Chondrocyte (in vitro differentiated cells): Measurements from ENCODE around the gene UGT2B17. TPM values are rescaled to one million over a fixed set of nuclear protein-coding genes. Genes with fewer than 3 reads are reported as not detected.

Experiments used
- DNase-seq: peaks from one replicate; pipeline ENCODE4 v3.0.0; 2021; ENCODE audit warnings: mixed read lengths, low spot score
- H3K27ac Mint-ChIP-seq: one replicate; pipeline ENCODE4 v1.8.0; 2021; ENCODE audit warnings: mild to moderate bottlenecking, moderate library complexity, mixed read lengths; ENCODE audit not compliant: unreplicated experiment
- H3K27me3 Mint-ChIP-seq: 2 replicates; pipeline ENCODE4 v1.8.0; 2021; ENCODE audit warnings: low read depth, mixed read lengths
- H3K36me3 Mint-ChIP-seq: 2 replicates; pipeline ENCODE4 v1.8.0; 2021; ENCODE audit warnings: low read depth, mixed read lengths
- H3K4me1 Mint-ChIP-seq: 2 replicates; pipeline ENCODE4 v1.8.0; 2021; ENCODE audit warnings: low read depth, mild to moderate bottlenecking, mixed read lengths
- H3K4me3 Mint-ChIP-seq: one replicate; pipeline ENCODE4 v1.8.0; 2021; ENCODE audit warnings: mild to moderate bottlenecking, moderate library complexity, mixed read lengths; ENCODE audit not compliant: unreplicated experiment
- H3K9me3 Mint-ChIP-seq: 2 replicates; pipeline ENCODE4 v1.8.0; 2021; ENCODE audit warnings: low read depth, mixed read lengths
- CTCF ChIP-seq: fragments of 200-600 bp; sonication (generic); IDR thresholded peaks from 2 replicates; pipeline ENCODE4 v1.5.0; 2021; ENCODE audit warnings: antibody characterized with exemption, mild to moderate bottlenecking, moderate library complexity
- total RNA-seq: library from RNA; stranded (reverse); gene quantifications from 3 replicates; pipeline ENCODE4 v1.2.1, GENCODE V29; 2021

Gene UGT2B17
- total RNA-seq, 1 donor from 2014 or later = not detected

GRCh38 chr4:68592673-68593072 lies 16.6 kb upstream of the UGT2B17 start:
- no peaks in the 10 kb centered on the region for H3K36me3 Mint-ChIP-seq
- H3K4me1 Mint-ChIP-seq = no peaks in the 10 kb centered on the region
- DNase-seq = no peak
- H3K4me3 Mint-ChIP-seq = no peak overlapping the region
- TF ChIP-seq CTCF = no peak
- no peaks in the 10 kb centered on the region for H3K9me3 Mint-ChIP-seq
- H3K27me3 Mint-ChIP-seq = no peaks in the 10 kb centered on the region
- H3K27ac Mint-ChIP-seq = no peak overlapping the region

DNA sequence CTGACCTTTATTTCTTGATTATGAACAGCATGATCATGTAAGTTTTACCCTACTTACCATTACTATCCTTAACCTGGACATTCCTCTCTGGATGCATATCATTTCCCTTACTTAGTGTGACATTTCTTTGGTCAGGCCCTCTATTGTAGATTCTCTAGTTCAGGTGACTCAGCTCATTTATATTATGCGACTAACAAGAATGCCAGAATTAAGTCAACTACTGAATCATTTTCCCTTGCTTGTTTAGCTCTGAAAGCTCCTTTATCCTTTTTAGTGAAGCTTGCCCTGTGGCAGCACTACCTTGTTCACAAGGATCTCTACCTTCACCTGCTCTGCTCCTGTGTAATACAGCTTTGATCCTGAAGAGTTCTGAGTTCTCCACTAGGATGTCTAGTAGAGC lies 15.1 kb upstream of the UGT2B17 start:
- DNase-seq = no peak
- H3K9me3 Mint-ChIP-seq = no peaks in the 10 kb centered on the region
- H3K4me1 Mint-ChIP-seq = no peaks in the 10 kb centered on the region
- H3K36me3 Mint-ChIP-seq = no peaks in the 10 kb centered on the region
- H3K27ac Mint-ChIP-seq = no peak overlapping the region
- no peak for TF ChIP-seq CTCF
- no peaks in the 10 kb centered on the region for H3K27me3 Mint-ChIP-seq
- no peak overlapping the region for H3K4me3 Mint-ChIP-seq

GRCh38 chr4:68589790-68590189 lies 13.7 kb upstream of the UGT2B17 start:
- no peaks in the 10 kb centered on the region for H3K36me3 Mint-ChIP-seq
- no peaks in the 10 kb centered on the region for H3K27me3 Mint-ChIP-seq
- DNase-seq = no peak
- H3K27ac Mint-ChIP-seq = no peak overlapping the region
- H3K9me3 Mint-ChIP-seq = peaks cover 6% of the 10 kb centered on the region
- H3K4me1 Mint-ChIP-seq = no peaks in the 10 kb centered on the region
- H3K4me3 Mint-ChIP-seq = no peak overlapping the region
- TF ChIP-seq CTCF = no peak

DNA sequence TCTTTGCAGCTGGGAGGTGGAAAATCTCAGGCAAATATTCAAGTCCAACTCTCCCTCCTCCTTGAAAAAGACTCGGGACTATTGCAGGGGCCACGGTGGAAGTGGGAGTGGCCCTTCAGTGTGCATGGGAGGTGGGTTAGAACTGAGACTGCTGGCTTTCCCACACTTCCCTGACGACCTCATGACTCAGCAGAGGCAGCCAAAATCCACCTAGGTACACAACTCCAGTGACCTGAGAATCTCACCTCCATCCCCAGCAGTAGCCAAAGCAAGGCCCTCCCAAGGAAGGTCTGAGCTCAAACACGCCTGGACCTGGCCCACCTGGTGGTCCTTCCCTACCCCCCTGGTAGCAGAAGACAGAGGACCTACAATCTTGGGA lies 6.2 kb upstream of the UGT2B17 start:
- H3K36me3 Mint-ChIP-seq = no peaks in the 10 kb centered on the region

DNA sequence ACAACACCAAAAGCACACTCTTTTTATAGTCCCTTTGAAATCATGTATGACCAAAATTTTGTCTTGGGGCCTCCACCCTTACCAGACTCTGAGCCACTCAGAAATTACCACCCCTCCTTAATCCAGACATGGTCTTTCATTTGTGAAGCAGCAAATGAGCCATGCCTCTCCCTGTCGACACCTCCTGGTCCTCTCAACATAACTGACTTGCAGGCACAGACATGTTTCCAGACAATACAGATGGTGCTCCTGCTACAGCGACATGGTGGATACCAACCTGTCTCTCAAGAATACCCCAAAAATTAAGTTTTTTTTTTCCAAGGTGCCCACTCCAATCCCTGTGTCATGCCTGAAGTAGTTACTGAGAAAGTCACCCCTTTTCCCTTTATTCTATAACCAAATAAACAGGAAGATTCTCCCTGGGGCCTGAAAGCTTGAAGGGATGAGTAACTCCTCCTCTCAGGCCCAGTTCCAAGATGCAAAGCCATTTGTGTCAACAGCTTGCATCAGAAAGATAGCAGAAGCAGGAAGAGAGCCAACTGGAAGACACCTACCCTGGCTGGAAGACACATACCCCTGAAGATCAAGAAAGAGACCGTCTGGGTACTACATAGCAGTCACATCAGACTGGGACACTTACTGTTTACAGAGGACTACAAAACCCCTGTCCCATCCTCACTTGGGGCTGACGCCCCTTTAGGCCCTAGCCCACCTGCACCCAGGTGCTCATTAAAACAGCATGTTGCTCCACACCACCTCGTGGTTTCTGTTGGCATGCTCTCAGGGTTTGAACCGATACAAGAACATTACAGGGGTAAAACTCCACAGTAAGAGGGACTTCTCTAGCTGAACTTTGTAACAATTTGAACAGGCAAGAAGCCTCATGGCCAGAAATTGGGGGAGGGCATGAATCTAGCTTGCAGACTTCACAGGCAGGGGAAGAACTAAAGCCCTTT lies 5.5 kb upstream of the UGT2B17 start:
- Mint-ChIP-seq H3K27me3 (no peaks in the 10 kb centered on the region), H3K4me1 (no peaks in the 10 kb centered on the region), H3K36me3 (no peaks in the 10 kb centered on the region), H3K4me3 (no peak overlapping the region), H3K27ac (no peak overlapping the region), H3K9me3 (peaks cover 15% of the 10 kb centered on the region)
- DNase-seq = no peak
- TF ChIP-seq CTCF = no peak

More for the DNA sequence above, 6.2 kb upstream of the UGT2B17 start:
- Mint-ChIP-seq H3K9me3 (peaks cover 15% of the 10 kb centered on the region), H3K27me3 (no peaks in the 10 kb centered on the region), H3K4me1 (no peaks in the 10 kb centered on the region), H3K4me3 (no peak overlapping the region), H3K27ac (no peak overlapping the region)
- DNase-seq = no peak
- TF ChIP-seq CTCF = no peak
